Liver (tissue), 9 donors: ENCODE measurements around the gene CADPS. TPM values are rescaled to one million over a fixed set of nuclear protein-coding genes. Genes with fewer than 3 reads are reported as not detected.

Experiments used
- DNase-seq: peaks from one replicate; pipeline ENCODE4 v3.0.0-alpha.2; 2017; ENCODE audit warnings: low spot score
- H3K27ac ChIP-seq, 2 donors: one replicate each; pipeline ENCODE4 v1.7.0; 2013; ENCODE audit warnings: inconsistent platforms in 2 of 2, low read length in 2 of 2, control low read depth in 1 of 2, low read depth in 1 of 2, mild to moderate bottlenecking in 1 of 2
- H3K27me3 ChIP-seq, 4 donors: one replicate each; pipeline versions ENCODE4 v1.6.1 to v1.7.0; 2013; ENCODE audit warnings: low read length in 3 of 4, inconsistent platforms in 1 of 4, mild to moderate bottlenecking in 1 of 4, moderate library complexity in 1 of 4; ENCODE audit not compliant: control insufficient read depth in 4 of 4, insufficient read depth in 4 of 4
- H3K36me3 ChIP-seq, 4 donors: one replicate each; pipeline versions ENCODE4 v1.6.1 to v1.7.0; 2013; ENCODE audit warnings: low read length in 3 of 4, mild to moderate bottlenecking in 3 of 4, low read depth in 1 of 4, moderate library complexity in 1 of 4; ENCODE audit not compliant: control insufficient read depth in 4 of 4, insufficient read depth in 3 of 4
- H3K4me1 ChIP-seq, 4 donors: one replicate each; pipeline versions ENCODE4 v1.6.1 to v1.7.0; 2013; ENCODE audit warnings: low read length in 3 of 4, mild to moderate bottlenecking in 3 of 4, moderate library complexity in 1 of 4; ENCODE audit not compliant: control insufficient read depth in 4 of 4, insufficient read depth in 4 of 4
- H3K4me3 ChIP-seq, 3 donors: one replicate each; pipeline versions ENCODE4 v1.6.1 to v1.7.0; 2013; ENCODE audit warnings: low read length in 3 of 3, control low read depth in 1 of 3, low read depth in 1 of 3, mild to moderate bottlenecking in 1 of 3
- H3K9ac ChIP-seq, 2 donors: one replicate each; pipeline ENCODE4 v1.7.0; 2013; ENCODE audit warnings: low read length in 2 of 2, mild to moderate bottlenecking in 2 of 2, moderate library complexity in 2 of 2, control low read depth in 1 of 2, low read depth in 1 of 2
- H3K9me3 ChIP-seq, 4 donors: one replicate each; pipeline versions ENCODE4 v1.6.1 to v1.7.0; 2013; ENCODE audit warnings: low read length in 3 of 4; ENCODE audit not compliant: control insufficient read depth in 4 of 4
- ATF3 ChIP-seq: IDR thresholded peaks from 2 replicates; pipeline ENCODE4 v1.6.1; 2016; ENCODE audit warnings: antibody characterized with exemption
- CTCF ChIP-seq: fragments of 150-350 bp; IDR thresholded peaks from 2 replicates; pipeline ENCODE4 v1.5.1; 2017; ENCODE audit warnings: improper control_type of control experiment, low read depth, low read length; ENCODE audit not compliant: missing input control
- EGR1 ChIP-seq, 2 donors: IDR thresholded peaks; 2 replicates each; pipeline ENCODE4 v1.6.1; 2016 to 2018; ENCODE audit warnings: antibody characterized with exemption in 2 of 2, low read depth in 2 of 2
- FOXA1 ChIP-seq: IDR thresholded peaks from 2 replicates; pipeline ENCODE4 v1.6.1; 2016; ENCODE audit warnings: antibody characterized with exemption
- FOXA2 ChIP-seq: IDR thresholded peaks from 2 replicates; pipeline ENCODE4 v1.6.1; 2016; ENCODE audit warnings: antibody characterized with exemption
- GABPA ChIP-seq, 2 donors: IDR thresholded peaks in 1 of 2; conservative IDR thresholded peaks in 1 of 2; 2 replicates each; pipeline ENCODE4 v1.6.1; 2016; ENCODE audit warnings: antibody characterized with exemption in 2 of 2, mild to moderate bottlenecking in 1 of 2, moderate library complexity in 1 of 2
- HNF4A ChIP-seq, 2 donors: conservative IDR thresholded peaks; 2 replicates each; pipeline ENCODE4 v1.6.1; 2016; ENCODE audit warnings: antibody characterized with exemption in 2 of 2, mild to moderate bottlenecking in 2 of 2
- HNF4G ChIP-seq: IDR thresholded peaks from 2 replicates; pipeline ENCODE4 v1.6.1; 2016; ENCODE audit warnings: antibody characterized with exemption
- JUND ChIP-seq, 2 donors: IDR thresholded peaks; 2 replicates each; pipeline ENCODE4 v1.6.1; 2016; ENCODE audit warnings: antibody characterized with exemption in 2 of 2
- MAX ChIP-seq: IDR thresholded peaks from 2 replicates; pipeline ENCODE4 v1.6.1; 2016; ENCODE audit warnings: antibody characterized with exemption
- RAD21 ChIP-seq, 2 donors: IDR thresholded peaks; 2 replicates each; pipeline ENCODE4 v1.6.1; 2016; ENCODE audit warnings: antibody characterized with exemption in 2 of 2, mild to moderate bottlenecking in 2 of 2
- REST ChIP-seq: IDR thresholded peaks from 2 replicates; pipeline ENCODE4 v1.6.1; 2016; ENCODE audit warnings: antibody characterized with exemption, mild to moderate bottlenecking
- RXRA ChIP-seq, 2 donors: IDR thresholded peaks; 2 replicates each; pipeline ENCODE4 v1.6.1; 2017 to 2018; ENCODE audit warnings: antibody characterized with exemption in 2 of 2, mild to moderate bottlenecking in 1 of 2
- SP1 ChIP-seq: IDR thresholded peaks from 2 replicates; pipeline ENCODE4 v1.6.1; 2018; ENCODE audit warnings: antibody characterized with exemption, mild to moderate bottlenecking
- TAF1 ChIP-seq: conservative IDR thresholded peaks from 2 replicates; pipeline ENCODE4 v1.6.1; 2016; ENCODE audit warnings: antibody characterized with exemption, mild to moderate bottlenecking
- YY1 ChIP-seq: IDR thresholded peaks from 2 replicates; pipeline ENCODE4 v1.6.1; 2016; ENCODE audit warnings: antibody characterized with exemption, mild to moderate bottlenecking
- ZBTB33 ChIP-seq: IDR thresholded peaks from 2 replicates; pipeline ENCODE4 v1.6.1; 2016; ENCODE audit warnings: antibody characterized with exemption
- WGBS: extraction: QIAGEN DNeasy Blood & Tissue Kit; methylation state at CpG from one replicate; pipeline ENCODE4 v1.1.7; 2013; 5-methylcytosine and 5-hydroxymethylcytosine counted together
- polyA plus RNA-seq, 2 donors: library from polyadenylated mRNA; stranded (reverse) in 1 of 2; unstranded in 1 of 2; fragments of 200-250 nt in 1 of 2; fragments of >200 nt in 1 of 2; fragmentation: Nextera tagmentation in 1 of 2; extraction: Ambion mirVana in 1 of 2; gene quantifications; one replicate each; pipeline versions ENCODE4 v1.2.1 to v1.2.3, GENCODE V29; 2013 to 2015
- total RNA-seq, 2 donors: library from RNA; depleted of rRNA; stranded (reverse); fragments of >200 nt; gene quantifications; one replicate each; pipeline ENCODE4 v1.2.3, GENCODE V29; 2014
- donor health status: healthy.
- donor health status: healthy.
- donor health status: healthy.
- donor health status: healthy.
- donor health status: healthy.

The CADPS gene
- total and polyA plus RNA-seq, 4 donors: 0.05 to 0.37 (median 0.17) TPM; not detected in 1

GRCh38 chr3:62548528-62549205, 326.5 kb downstream of the CADPS start:
- no peak for TF ChIP-seq RXRA (IDR thresholded peaks at IDR 0.05)
- TF ChIP-seq JUND (IDR thresholded peaks at IDR 0.05): no peak
- no peak for TF ChIP-seq SP1
- TF ChIP-seq CTCF: no peak
- TF ChIP-seq HNF4A (conservative IDR thresholded peaks at IDR 0.05): no peak
- no peak for TF ChIP-seq ZBTB33
- no peak for TF ChIP-seq EGR1 (IDR thresholded peaks at IDR 0.05; ENCODE audit: low read depth in 2 of 2)
- no peak for TF ChIP-seq HNF4G
- no peak for TF ChIP-seq RAD21 (IDR thresholded peaks at IDR 0.05)
- no peak for TF ChIP-seq MAX
- TF ChIP-seq FOXA1: no peak
- no peak for TF ChIP-seq YY1
- TF ChIP-seq ATF3: no peak
- no peak for TF ChIP-seq GABPA (IDR thresholded peaks at IDR 0.05 in 1 of 2, conservative IDR thresholded peaks at IDR 0.05 in 1 of 2)
- no peak for TF ChIP-seq FOXA2
- no peak for TF ChIP-seq REST
- TF ChIP-seq TAF1: no peak
- H3K4me3 ChIP-seq: no peak overlapping the region
- H3K9ac ChIP-seq: no peak overlapping the region
- H3K27ac ChIP-seq: no peak overlapping the region
- H3K36me3 ChIP-seq: no peaks in the 10 kb centered on the region
- 56% methylated on average over 2 of the region's 2 CpGs for WGBS
- no peaks in the 10 kb centered on the region for H3K4me1 ChIP-seq
- no peaks in the 10 kb centered on the region for H3K9me3 ChIP-seq
- no peak for DNase-seq
- H3K27me3 ChIP-seq: peaks cover 0 to 6% (median 2%) of the 10 kb centered on the region in 4 donors
